ENCODE measurements around the gene CHCHD3. TPM values are rescaled to one million over a fixed set of nuclear protein-coding genes. Genes with fewer than 3 reads are reported as not detected.
"Not testable (repeated sequence)": the region's sequence is repeated elsewhere in the genome, so short reads cannot be mapped to it uniquely, and the experiment has no call there.

Gene CHCHD3
- total RNA-seq, 2 donors from 2014 or later = 88.3 to 154 TPM

DNA sequence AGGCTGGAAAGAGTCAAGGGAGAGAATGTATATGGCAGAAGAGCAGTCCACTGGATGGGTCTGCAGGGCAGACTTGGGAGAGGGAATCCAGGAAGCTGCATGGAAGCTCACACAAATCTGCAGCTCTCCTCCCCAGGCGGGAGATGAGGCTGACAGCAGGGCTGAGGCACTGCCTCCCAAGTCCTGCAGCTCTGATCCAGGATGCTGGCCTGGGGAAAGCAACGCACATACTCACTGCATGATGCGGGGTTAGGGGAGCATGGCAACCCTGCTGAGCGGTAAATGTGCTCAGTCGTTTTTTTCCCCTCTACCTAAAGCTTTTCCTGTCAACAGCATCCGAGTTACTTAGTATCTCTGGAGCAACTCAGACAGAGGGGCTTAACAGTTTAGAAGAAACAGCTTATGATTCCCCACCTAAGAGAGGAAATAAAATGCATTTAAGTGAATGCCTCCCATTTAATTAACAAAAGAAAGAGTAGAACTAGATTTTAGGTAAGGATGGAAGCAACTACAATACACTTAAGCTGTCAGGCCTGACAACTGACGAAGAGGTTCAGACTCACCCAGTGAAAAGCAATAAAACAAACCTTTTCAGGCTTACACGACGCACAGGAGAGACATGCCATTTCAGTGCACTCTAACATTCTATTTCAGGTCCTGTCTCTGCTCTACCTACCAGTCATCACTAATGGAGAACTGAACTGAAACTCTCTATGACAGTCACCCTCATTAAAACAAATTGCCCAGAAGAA, 37.0 kb downstream of the CHCHD3 start:
- DNase-seq (ENCODE audit: low spot score) = no peak
- Histone ChIP-seq H3K4me1 (no peaks in the 10 kb centered on the region), H3K27ac (no peak overlapping the region), H3K27me3 (no peaks in the 10 kb centered on the region), H3K4me3 (no peak overlapping the region), H3K9me3 (no peaks in the 10 kb centered on the region), H3K36me3 (no peaks in the 10 kb centered on the region)
- TF ChIP-seq, protein P1, sequence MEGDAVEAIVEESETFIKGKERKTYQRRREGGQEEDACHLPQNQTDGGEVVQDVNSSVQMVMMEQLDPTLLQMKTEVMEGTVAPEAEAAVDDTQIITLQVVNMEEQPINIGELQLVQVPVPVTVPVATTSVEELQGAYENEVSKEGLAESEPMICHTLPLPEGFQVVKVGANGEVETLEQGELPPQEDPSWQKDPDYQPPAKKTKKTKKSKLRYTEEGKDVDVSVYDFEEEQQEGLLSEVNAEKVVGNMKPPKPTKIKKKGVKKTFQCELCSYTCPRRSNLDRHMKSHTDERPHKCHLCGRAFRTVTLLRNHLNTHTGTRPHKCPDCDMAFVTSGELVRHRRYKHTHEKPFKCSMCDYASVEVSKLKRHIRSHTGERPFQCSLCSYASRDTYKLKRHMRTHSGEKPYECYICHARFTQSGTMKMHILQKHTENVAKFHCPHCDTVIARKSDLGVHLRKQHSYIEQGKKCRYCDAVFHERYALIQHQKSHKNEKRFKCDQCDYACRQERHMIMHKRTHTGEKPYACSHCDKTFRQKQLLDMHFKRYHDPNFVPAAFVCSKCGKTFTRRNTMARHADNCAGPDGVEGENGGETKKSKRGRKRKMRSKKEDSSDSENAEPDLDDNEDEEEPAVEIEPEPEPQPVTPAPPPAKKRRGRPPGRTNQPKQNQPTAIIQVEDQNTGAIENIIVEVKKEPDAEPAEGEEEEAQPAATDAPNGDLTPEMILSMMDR (IDR thresholded peaks at IDR 0.05) = no peak

DNA sequence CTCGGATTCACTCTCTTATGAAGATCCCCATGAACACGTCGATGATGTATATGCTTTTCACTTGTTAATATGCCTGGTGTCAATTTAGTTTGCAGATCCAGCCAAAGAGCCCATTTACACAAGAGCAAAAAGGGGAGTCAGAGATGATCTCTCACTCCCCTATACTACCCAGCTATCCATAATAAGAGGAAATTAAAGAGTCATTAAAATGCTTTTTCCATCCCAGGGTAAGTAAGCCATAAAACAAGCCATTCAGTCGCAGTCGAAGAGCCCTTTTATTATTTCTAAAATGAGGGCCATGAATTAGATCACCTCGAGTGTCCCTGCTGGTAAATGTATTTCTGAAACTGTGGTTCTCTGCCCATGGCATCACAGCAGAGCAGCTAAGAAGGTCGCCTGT, 41.2 kb downstream of the CHCHD3 start:
- no peak overlapping the region for H3K27ac ChIP-seq
- H3K4me3 ChIP-seq = no peak overlapping the region
- H3K27me3 ChIP-seq = no peaks in the 10 kb centered on the region
- H3K36me3 ChIP-seq = no peaks in the 10 kb centered on the region
- TF ChIP-seq, protein P1 (IDR thresholded peaks at IDR 0.05) = no peak
- no peak for DNase-seq (ENCODE audit: low spot score)
- no peaks in the 10 kb centered on the region for H3K9me3 ChIP-seq
- no peaks in the 10 kb centered on the region for H3K4me1 ChIP-seq

DNA sequence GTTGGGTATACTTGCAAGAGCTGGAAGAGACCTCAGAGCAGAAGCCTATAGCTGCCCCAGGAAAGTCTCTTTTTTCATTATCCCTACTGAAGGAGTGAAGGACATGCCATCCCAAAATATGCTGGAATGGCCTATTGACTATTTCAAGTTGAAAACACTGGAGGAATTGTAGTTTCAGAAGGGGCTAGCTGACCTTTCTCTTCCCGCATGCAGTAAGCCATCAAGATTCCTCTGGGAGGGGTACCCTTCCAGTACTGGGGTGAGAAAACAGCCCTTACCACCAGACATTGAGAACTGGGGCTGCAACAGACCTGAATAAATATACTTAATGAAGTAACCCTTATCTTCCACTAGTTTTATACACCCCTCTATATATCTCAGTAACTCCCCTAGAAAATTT, 41.7 kb downstream of the CHCHD3 start:
- Histone ChIP-seq H3K9me3 (no peaks in the 10 kb centered on the region), H3K27ac (no peak overlapping the region), H3K4me1 (no peaks in the 10 kb centered on the region), H3K36me3 (no peaks in the 10 kb centered on the region), H3K4me3 (no peak overlapping the region), H3K27me3 (no peaks in the 10 kb centered on the region)
- no peak for DNase-seq (ENCODE audit: low spot score)
- TF ChIP-seq, protein P1 (IDR thresholded peaks at IDR 0.05) = no peak

DNA sequence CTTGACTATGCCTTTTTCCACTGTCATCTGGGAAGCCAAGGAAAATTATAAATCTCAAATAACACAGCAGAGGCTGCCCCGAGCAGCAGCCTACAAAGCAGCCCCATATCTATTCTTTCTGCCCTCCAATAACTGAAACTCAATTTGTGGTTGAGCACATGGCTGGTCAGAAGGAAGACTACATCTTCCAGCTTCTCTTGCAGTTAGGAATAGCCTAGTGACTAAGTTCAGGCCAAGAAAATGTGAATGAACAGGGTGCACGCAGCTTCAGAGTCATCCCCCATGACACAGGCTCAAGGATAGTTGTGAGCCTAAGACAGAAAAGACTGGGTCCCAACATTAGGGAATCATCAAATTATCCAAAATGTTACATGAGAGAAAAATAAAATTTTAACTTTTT, 42.3 kb downstream of the CHCHD3 start:
- TF ChIP-seq, protein P1 (IDR thresholded peaks at IDR 0.05) = no peak
- no peaks in the 10 kb centered on the region for H3K36me3 ChIP-seq
- H3K27me3 ChIP-seq = no peaks in the 10 kb centered on the region
- no peak overlapping the region for H3K4me3 ChIP-seq
- no peak for DNase-seq (ENCODE audit: low spot score)
- H3K9me3 ChIP-seq = no peaks in the 10 kb centered on the region
- H3K27ac ChIP-seq = no peak overlapping the region
- no peaks in the 10 kb centered on the region for H3K4me1 ChIP-seq

DNA sequence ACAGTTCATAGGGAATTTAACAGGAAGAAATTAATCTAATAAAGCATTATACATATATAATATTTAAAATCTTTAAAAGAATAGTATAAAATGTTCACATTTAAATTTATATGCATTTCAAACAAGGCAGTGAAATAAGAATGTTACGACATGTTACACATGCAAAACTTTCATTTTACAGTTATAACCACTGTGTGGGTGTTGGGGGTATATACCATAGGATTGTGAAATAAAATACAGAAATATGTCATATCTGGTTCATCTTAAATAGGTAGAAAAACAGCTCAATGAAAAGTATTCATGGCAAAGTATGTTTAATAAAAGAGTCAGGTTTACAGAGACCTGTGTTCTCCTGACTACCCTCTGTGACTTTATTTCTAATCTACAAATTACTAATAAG, 45.6 kb downstream of the CHCHD3 start:
- Histone ChIP-seq H3K4me1 (no peaks in the 10 kb centered on the region), H3K4me3 (no peak overlapping the region), H3K27me3 (no peaks in the 10 kb centered on the region), H3K9me3 (no peaks in the 10 kb centered on the region), H3K36me3 (no peaks in the 10 kb centered on the region), H3K27ac (no peak overlapping the region)
- DNase-seq (ENCODE audit: low spot score) = no peak
- TF ChIP-seq, protein P1 (IDR thresholded peaks at IDR 0.05) = no peak

DNA sequence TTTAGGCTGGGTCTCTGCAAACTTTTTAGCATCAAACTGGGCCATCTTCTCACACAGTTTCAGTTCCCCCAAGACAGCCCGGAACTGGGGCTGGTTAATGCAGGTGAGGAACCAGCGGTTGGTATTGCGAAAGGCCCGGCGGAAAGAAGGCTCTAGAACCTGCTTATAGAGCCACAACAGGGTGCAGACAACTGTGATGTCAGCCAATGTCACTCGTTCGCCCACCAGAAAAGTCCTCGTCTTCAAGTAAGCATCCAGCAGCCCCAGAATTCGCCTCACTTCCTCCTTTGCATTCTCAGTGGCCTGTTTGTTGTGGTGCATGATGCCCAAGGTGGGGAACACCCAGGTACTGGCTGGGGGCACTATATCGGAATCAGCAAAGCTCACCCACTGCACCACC, 46.6 kb downstream of the CHCHD3 start:
- not testable (repeated sequence) for H3K27me3 ChIP-seq; H3K4me3 ChIP-seq; H3K27ac ChIP-seq; DNase-seq (ENCODE audit: low spot score); H3K4me1 ChIP-seq; H3K9me3 ChIP-seq; H3K36me3 ChIP-seq
